Heart left ventricle (tissue), 16 donors: Measurements from ENCODE around the gene YIF1B. TPM values are rescaled to one million over a fixed set of nuclear protein-coding genes. Genes with fewer than 3 reads are reported as not detected.
A peak's percentile ranks its signal among the peaks of the same experiment; 100 is the strongest.

Source experiments
- ATAC-seq, 4 donors: fragments of 200-7000 bp; cut with Tn5 transposase; one replicate each; pipeline ENCODE4 v1.9.1; 2020 to 2022; ENCODE audit warnings: moderate library complexity in 4 of 4, mild to moderate bottlenecking in 3 of 4, moderate number of reproducible peaks in 1 of 4
- DNase-seq, 5 donors: peaks; one replicate each; pipeline ENCODE4 v3.0.0-alpha.2; 2020
- H3K27ac ChIP-seq, 12 donors: fragments of 200-600 bp; sonication (generic) in 4 of 12; one replicate each; pipeline versions ENCODE4 v1.5.0 to v1.8.0; 2016 to 2022; ENCODE audit warnings: mild to moderate bottlenecking in 2 of 12
- H3K27me3 ChIP-seq, 9 donors: fragments of 200-600 bp; sonication (generic) in 2 of 9; one replicate each; pipeline versions ENCODE4 v1.5.1 to v1.8.0; 2016 to 2022; ENCODE audit warnings: mild to moderate bottlenecking in 3 of 9
- H3K36me3 ChIP-seq, 9 donors: fragments of 200-600 bp; sonication (generic) in 2 of 9; one replicate each; pipeline versions ENCODE4 v1.5.0 to v1.8.0; 2018 to 2022; ENCODE audit warnings: mild to moderate bottlenecking in 2 of 9
- H3K4me1 ChIP-seq, 12 donors: fragments of 200-600 bp; sonication (generic) in 4 of 12; one replicate each; pipeline versions ENCODE4 v1.5.0 to v1.8.0; 2016 to 2022; ENCODE audit warnings: mild to moderate bottlenecking in 3 of 12
- H3K4me3 ChIP-seq, 12 donors: fragments of 200-600 bp; sonication (generic) in 4 of 12; one replicate each; pipeline versions ENCODE4 v1.5.0 to v1.8.0; 2017 to 2022; ENCODE audit warnings: mild to moderate bottlenecking in 9 of 12, moderate library complexity in 4 of 12
- H3K9me3 ChIP-seq, 12 donors: fragments of 200-600 bp; sonication (generic) in 4 of 12; one replicate each; pipeline versions ENCODE4 v1.5.0 to v1.8.0; 2016 to 2022; ENCODE audit warnings: mild to moderate bottlenecking in 1 of 12
- CTCF ChIP-seq, 12 donors: fragments of 200-600 bp; sonication (generic) in 4 of 12; IDR thresholded peaks; one replicate each; pipeline versions ENCODE4 v1.5.0 to v1.8.0; 2018 to 2022; ENCODE audit warnings: antibody characterized with exemption in 12 of 12, mild to moderate bottlenecking in 5 of 12
- POLR2A ChIP-seq, 2 donors: fragments of 450-650 bp; IDR thresholded peaks; one replicate each; pipeline ENCODE4 v1.6.1; 2017; ENCODE audit warnings: antibody characterized with exemption in 2 of 2, mild to moderate bottlenecking in 2 of 2, moderate library complexity in 2 of 2
- WGBS, 4 donors: extraction: QIAGEN DNeasy Blood & Tissue Kit in 2 of 4; methylation state at CpG; one replicate each; pipeline versions ENCODE4 v1.1.5 to v1.1.7; 2013 to 2018; 5-methylcytosine and 5-hydroxymethylcytosine counted together
- intact Hi-C, 10 donors: fragments of 100-400 bp; cut with DNase I; formaldehyde crosslinking; loops; one replicate each; pipeline versions ENCODE4 v1.11.1 to v1.14.2; 2022
- polyA plus RNA-seq, 2 donors: library from polyadenylated mRNA; stranded (reverse); fragments of 200-250 nt; gene quantifications; one replicate each; pipeline ENCODE4 v1.2.3, GENCODE V29; 2013
- total RNA-seq, 9 donors: library from RNA; depleted of rRNA in 2 of 9; stranded (reverse); fragments of >200 nt in 2 of 9; fragmentation: NEBNext Ultra II Directional in 3 of 9; extraction: Animal tissue kit (Norgen Biotek cat#: 25700) in 3 of 9; gene quantifications; one replicate each; pipeline versions ENCODE4 v1.1.0 to v1.2.4, GENCODE V29; 2016 to 2023
- donor health status: ischemic (EF 13 %, LVEDD 7.1; RV severe dilation, severe dysfunction).
- donor health status: healthy with polysubstance abuse.
- donor health status: DM: no; HTN: yes; CAD: no.
- donor health status: DM: no; HTN: no; CAD: no.
- donor health status: ischemic (EF 25% LVEDD 6.9; RV normal size, moderate dysfunction).
- donor health status: ischemic (EF 25% LVEDD 5.7; RV mildly dilated, moderate dysfunction).
- donor health status: healthy.
- donor health status: DM: yes; HTN: yes; CAD: no.
- donor health status: ischemic (EF 35%, LVEDD 5.7; RV mildly dilated, moderate dysfunction).
- donor health status: nonischemic (EF 11% LVEDD 7.7; RV severe dilation, severe dysfunction).
- donor health status: DM: yes; HTN: yes; CAD: no.
- donor health status: PGD.
- donor health status: ischemic (EF 29% LVEDD 5.4; RV normal size, mild dysfunction).
- donor health status: nonischemic (EF 23%, LVEDD 6.1; RV moderate dilation, normal function).

YIF1B gene
- total and polyA plus RNA-seq, 11 donors, result 26.4 to 113 (median 32.5) TPM

GRCh38 chr19:38293281-38293680, 22.5 kb downstream of the YIF1B start:
- peaks cover 0 to 19% (median 0%) of the 10 kb centered on the region in 9 donors for H3K36me3 ChIP-seq
- TF ChIP-seq POLR2A (IDR thresholded peaks at IDR 0.05), result no peak
- no peak for TF ChIP-seq CTCF (IDR thresholded peaks at IDR 0.05)
- DNase-seq, result peak in 1 of 5 donors; percentile 45
- no peak for ATAC-seq
- no peaks in the 10 kb centered on the region for H3K9me3 ChIP-seq
- no peaks in the 10 kb centered on the region for H3K27me3 ChIP-seq
- H3K4me1 ChIP-seq, result peaks cover 0 to 9% (median 0%) of the 10 kb centered on the region in 12 donors
- no peak overlapping the region for H3K27ac ChIP-seq
- 90 to 96% (median 93%) methylated on average over 8 to 9 of the region's 9 CpGs for WGBS, 4 donors
- no peak overlapping the region for H3K4me3 ChIP-seq
- intact Hi-C loops, result no loop called here

GRCh38 chr19:38291855-38292254, 23.9 kb downstream of the YIF1B start:
- TF ChIP-seq CTCF (IDR thresholded peaks at IDR 0.05) (no peak), POLR2A (IDR thresholded peaks at IDR 0.05) (no peak)
- intact Hi-C loops, result no loop called here
- 79 to 85% (median 84%) methylated on average over 15 of the region's 15 CpGs for WGBS, 4 donors

GRCh38 chr19:38290631-38291147, 25.1 kb downstream of the YIF1B start:
- Histone ChIP-seq H3K27ac (no peak overlapping the region), H3K27me3 (no peaks in the 10 kb centered on the region), H3K4me3 (no peak overlapping the region), H3K4me1 (peaks cover 0 to 16% (median 0%) of the 10 kb centered on the region in 12 donors), H3K36me3 (peaks cover 0 to 19% (median 0%) of the 10 kb centered on the region in 9 donors), H3K9me3 (no peaks in the 10 kb centered on the region)
- intact Hi-C loops, result no loop called here
- WGBS, 4 donors, result 72 to 87% (median 85%) methylated on average over 7 to 13 of the region's 13 CpGs
- TF ChIP-seq POLR2A (IDR thresholded peaks at IDR 0.05) (no peak), CTCF (IDR thresholded peaks at IDR 0.05) (no peak)
- ATAC-seq, result peak in 1 of 4 donors; percentile 12
- no peak for DNase-seq

More at GRCh38 chr19:38291855-38292254, 23.9 kb downstream of the YIF1B start:
- Histone ChIP-seq H3K27ac (no peak overlapping the region), H3K27me3 (no peaks in the 10 kb centered on the region), H3K9me3 (no peaks in the 10 kb centered on the region), H3K36me3 (peaks cover 0 to 19% (median 0%) of the 10 kb centered on the region in 9 donors), H3K4me3 (no peak overlapping the region), H3K4me1 (peaks cover 0 to 16% (median 0%) of the 10 kb centered on the region in 12 donors)
- no peak for DNase-seq
- no peak for ATAC-seq

GRCh38 chr19:38289955-38290354, 25.8 kb downstream of the YIF1B start:
- Histone ChIP-seq H3K4me3 (no peak overlapping the region), H3K36me3 (peaks cover 0 to 19% (median 0%) of the 10 kb centered on the region in 9 donors), H3K27ac (no peak overlapping the region), H3K27me3 (no peaks in the 10 kb centered on the region), H3K4me1 (peaks cover 0 to 24% (median 0%) of the 10 kb centered on the region in 12 donors), H3K9me3 (no peaks in the 10 kb centered on the region)
- 93 to 99% (median 96%) methylated on average over 11 to 15 of the region's 15 CpGs for WGBS, 4 donors
- TF ChIP-seq POLR2A (IDR thresholded peaks at IDR 0.05) (no peak), CTCF (IDR thresholded peaks at IDR 0.05) (no peak)
- ATAC-seq (no peak), DNase-seq (no peak)
- intact Hi-C loops, result no loop called here
